ENCODE results near the gene CD81.

CD81 gene

DNA sequence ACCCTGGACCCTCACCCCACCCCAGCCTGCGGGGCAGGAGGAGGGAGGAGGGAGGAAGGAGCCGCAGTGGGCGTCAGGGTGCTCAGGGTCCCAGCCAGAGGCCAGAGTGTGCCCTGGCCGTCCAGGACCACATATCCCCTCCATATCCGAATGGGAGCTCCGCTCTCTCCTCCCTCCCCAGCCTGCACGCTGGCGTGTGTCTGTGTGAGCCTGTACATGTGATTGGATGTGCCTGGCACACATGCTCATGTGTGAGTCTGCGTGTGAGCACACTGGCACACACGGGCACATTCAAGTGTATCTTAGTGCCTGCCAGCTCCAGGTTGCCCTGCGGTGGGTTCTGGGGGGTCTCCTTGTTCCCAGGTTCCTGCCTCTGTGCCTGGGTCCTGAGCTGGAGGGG, 31.6 kb downstream of the CD81 start:
- no peak overlapping the region for H3K4me3 ChIP-seq (ENCODE audit: low read length)
- no peak for DNase-seq (ENCODE audit: low read depth)
- no peak for TF ChIP-seq CTCF (IDR thresholded peaks at IDR 0.05; ENCODE audit: insufficient read depth, low read depth, low read length, missing control alignments)

DNA sequence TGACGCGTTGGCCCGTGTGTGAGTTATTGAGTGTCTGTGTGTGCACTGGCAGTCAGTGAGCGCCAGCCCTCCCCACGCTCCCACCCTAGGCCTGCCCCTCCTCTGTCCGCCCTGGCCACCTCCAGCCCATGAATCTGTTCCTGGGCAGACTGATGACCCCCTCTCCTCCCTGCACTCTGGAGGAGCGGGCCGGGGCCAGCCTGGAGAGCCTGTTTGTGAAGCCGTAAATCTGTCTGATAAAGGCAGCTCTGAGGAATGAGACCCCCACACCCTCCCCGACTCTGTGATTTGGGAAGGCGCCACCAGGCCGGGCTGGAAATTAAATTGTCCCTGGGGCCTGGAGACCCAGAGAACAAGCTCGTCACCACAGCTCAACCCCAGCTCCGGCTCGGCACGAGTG, 32.0 kb downstream of the CD81 start:
- TF ChIP-seq CTCF (IDR thresholded peaks at IDR 0.05; ENCODE audit: insufficient read depth, low read depth, low read length, missing control alignments): no peak
- no peak overlapping the region for H3K4me3 ChIP-seq (ENCODE audit: low read length)

DNA sequence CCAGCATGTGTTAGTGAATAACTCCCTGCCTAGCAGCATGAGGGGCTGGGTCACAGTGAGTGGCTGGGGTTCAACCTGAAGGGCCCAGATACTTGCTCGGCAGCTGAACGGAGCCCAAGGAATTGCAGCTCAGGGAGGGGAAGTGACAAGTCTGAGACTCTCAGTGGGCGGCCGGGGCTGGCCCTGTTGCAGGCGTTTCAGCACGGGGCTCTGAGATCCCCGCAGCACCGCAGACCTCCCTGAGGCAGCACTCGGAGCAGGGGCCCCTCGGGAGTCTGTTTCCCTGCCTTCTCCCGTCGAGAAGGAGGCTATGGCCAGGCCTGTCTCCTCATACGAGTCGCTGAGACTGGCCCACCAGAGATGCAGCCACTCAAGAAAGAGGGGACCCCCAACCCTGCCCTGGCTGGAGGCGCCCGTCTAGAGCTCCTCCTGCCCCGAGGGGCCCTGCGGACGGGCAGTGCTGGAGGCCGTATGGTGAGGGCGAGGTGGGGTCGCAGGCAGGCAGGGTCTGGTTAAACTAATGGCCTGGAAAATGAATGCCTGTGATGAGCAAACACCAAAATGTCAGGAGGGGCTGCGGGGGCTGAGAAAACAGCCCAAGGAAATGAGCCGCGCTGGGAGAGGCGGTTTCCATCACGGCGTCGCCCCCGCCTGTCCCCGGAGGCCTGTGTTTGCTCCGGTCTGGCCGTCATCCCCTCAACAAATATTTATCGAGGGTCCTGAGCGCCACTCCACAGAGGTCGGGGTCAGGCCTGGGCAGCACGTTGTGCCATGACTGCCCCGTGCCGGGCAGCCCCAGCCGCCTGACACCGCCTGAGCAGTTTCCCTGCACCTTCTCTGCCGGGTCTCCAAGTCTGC, 32.7 kb downstream of the CD81 start:
- no peak for TF ChIP-seq CTCF (IDR thresholded peaks at IDR 0.05; ENCODE audit: insufficient read depth, low read depth, low read length, missing control alignments)
- DNase-seq (ENCODE audit: low read depth): no peak
- H3K4me3 ChIP-seq (ENCODE audit: low read length): no peak overlapping the region

More for the DNA sequence above, 32.0 kb downstream of the CD81 start:
- no peak for DNase-seq (ENCODE audit: low read depth)

GRCh38 chr11:2410616-2411015, 33.5 kb downstream of the CD81 start:
- no peak for TF ChIP-seq CTCF (IDR thresholded peaks at IDR 0.05; ENCODE audit: insufficient read depth, low read depth, low read length, missing control alignments)
- DNase-seq (ENCODE audit: low read depth): no peak
- no peak overlapping the region for H3K4me3 ChIP-seq (ENCODE audit: low read length)

GRCh38 chr11:2411446-2412305, 34.6 kb downstream of the CD81 start:
- no peak for TF ChIP-seq CTCF (IDR thresholded peaks at IDR 0.05; ENCODE audit: insufficient read depth, low read depth, low read length, missing control alignments)
- no peak overlapping the region for H3K4me3 ChIP-seq (ENCODE audit: low read length)
- DNase-seq (ENCODE audit: low read depth): no peak

GRCh38 chr11:2412323-2412722, 35.2 kb downstream of the CD81 start:
- no peak for TF ChIP-seq CTCF (IDR thresholded peaks at IDR 0.05; ENCODE audit: insufficient read depth, low read depth, low read length, missing control alignments)
- no peak for DNase-seq (ENCODE audit: low read depth)
- no peak overlapping the region for H3K4me3 ChIP-seq (ENCODE audit: low read length)

All from epithelial cell of esophagus (primary cell).